CD4-positive, alpha-beta T cell treated with Interferon alpha-2 for 1 hour (primary cell): ENCODE measurements around the gene SAMD15.
"Not testable (repeated sequence)": the region's sequence is repeated elsewhere in the genome, so short reads cannot be mapped to it uniquely, and the experiment has no call there.

Experiments
- DNase-seq, 2 donors: peaks; one replicate each; pipeline ENCODE4 v3.0.0-alpha.2; 2020 to 2022

SAMD15 gene

GRCh38 chr14:77376771-77377501 lies at the start of gene SAMD15, which contains the start of gene TMED8:
Gene SAMD15 (plus strand): TSS chr14:77377379. CDS start chr14:77377419, 40 bp downstream.
Gene TMED8 (minus strand): TSS chr14:77377094. CDS start chr14:77377053, 41 bp downstream.
- peak; percentile 79 to 85 for DNase-seq

- DNase-seq: no peak
These were observed 47.3 kb upstream of the SAMD15 start for GRCh38 chr14:77329872-77330271.

DNA sequence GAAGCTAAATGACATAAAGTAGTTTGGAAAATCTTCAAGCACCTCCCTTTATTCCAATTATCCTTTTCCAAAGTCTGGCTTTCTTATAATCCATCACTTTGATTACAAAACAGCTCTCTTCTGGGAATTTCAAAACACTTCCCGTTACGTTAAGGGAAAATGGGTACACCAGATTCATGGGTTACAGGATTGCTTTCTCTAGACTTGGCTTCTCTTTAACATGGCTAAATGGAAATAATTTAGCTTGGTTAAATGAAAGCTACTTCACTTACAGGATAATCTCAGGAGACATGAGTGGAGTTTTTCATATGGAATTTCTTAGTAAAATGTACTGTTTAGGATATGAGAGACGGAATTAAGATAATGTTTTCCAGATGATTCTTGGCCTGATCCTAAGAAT lies 41.6 kb upstream of the SAMD15 start:
- no peak for DNase-seq

DNA sequence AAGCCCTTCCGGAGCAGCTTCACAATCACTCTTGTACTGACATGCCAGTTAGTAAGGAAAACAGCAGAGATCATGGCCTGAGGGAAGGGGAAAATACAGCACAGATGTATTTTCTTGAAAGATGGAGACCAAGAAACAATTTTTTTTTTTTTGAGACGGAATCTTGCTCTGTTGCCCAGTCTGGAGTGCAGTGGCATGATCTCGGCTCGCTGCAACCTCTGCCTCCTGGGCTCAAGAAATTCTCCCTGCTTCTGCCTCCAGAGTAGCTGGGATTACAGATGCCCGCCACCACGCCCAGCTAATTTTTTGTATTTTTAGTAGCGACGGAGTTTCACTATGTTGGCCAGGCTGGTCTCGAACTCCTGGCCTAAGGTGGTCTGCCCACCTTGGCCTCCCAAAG lies 39.9 kb upstream of the SAMD15 start:
- DNase-seq: not testable (repeated sequence)

GRCh38 chr14:77337880-77338279 lies 39.3 kb upstream of the SAMD15 start:
- no peak for DNase-seq

- no peak for DNase-seq
These were observed 38.9 kb upstream of the SAMD15 start for GRCh38 chr14:77338302-77338701.

DNA sequence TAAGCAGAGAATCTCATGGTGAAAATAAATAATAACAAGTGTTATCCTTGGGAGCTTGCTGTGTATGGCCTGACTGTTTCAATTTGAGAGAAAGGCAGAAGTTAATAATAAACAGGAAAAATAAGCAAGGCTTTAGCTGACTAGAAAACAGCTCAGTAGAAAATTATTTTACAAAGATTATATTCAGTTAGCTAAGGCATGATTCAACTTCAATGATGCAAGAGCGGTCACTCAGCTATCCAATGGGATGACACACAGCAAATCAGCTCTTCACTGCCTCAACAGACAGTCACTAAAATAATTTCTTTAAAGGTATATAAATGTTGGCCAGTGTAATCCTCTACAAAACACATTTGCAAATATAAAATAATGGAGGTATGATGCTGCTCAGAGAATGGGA lies 37.8 kb upstream of the SAMD15 start:
- DNase-seq: no peak

- no peak for DNase-seq
These were observed 36.8 kb upstream of the SAMD15 start for GRCh38 chr14:77340389-77340788.

DNA sequence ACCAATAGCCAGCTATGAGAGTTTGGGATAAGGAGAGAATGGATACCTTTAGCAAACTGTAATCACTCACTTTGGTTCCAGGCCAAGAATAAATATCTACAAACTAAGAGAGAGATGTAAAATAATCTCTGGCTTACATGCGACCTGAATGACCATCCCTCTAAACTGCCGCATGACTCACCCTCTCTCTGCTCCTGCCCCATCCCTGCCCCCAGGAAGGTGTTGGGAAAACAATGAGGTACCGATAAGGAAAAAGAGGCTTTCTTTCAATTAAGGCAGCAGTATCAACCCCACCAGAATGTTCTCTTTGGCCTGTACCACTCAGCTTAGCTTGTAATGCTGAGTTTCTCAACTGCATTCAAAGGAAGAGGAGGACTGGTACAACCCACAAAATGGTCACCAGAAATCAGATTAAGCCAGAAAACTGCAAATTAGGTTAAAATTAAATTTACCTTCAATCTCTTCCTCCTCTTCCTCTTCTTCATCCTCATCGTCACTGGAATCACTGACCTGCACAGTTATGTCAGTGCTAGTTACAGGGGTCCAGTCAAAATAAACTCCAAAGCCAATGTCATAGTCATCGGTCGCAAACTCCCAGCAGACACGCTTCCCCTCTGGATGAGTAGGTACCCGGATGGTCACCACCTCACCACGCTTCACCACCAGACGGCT lies 34.3 kb upstream of the SAMD15 start:
- no peak for DNase-seq

DNA sequence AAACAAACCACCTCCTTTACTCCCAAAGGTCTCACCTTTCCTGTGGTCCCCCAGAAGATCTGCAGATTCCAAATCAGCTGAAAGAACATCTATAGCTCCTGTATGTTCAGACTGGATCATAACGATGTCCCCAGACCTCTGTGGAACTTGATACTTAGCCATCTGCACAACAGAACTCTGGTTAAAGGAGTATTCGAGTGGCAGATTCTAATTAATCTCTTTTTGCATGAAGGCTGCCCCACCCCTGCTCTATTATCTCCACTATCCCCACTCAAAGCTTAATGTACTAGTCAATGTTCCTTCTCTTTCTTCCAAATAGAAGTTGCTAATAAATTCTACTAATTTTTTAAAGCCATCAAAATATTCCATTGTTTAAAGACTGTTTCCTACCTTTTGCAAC lies 33.5 kb upstream of the SAMD15 start:
- no peak for DNase-seq

GRCh38 chr14:77344377-77344996 lies 32.7 kb upstream of the SAMD15 start:
- DNase-seq: no peak

GRCh38 chr14:77346495-77346894 lies 30.7 kb upstream of the SAMD15 start:
- no peak for DNase-seq

- DNase-seq: no peak
These were observed 29.4 kb upstream of the SAMD15 start for GRCh38 chr14:77347751-77348150.

DNA sequence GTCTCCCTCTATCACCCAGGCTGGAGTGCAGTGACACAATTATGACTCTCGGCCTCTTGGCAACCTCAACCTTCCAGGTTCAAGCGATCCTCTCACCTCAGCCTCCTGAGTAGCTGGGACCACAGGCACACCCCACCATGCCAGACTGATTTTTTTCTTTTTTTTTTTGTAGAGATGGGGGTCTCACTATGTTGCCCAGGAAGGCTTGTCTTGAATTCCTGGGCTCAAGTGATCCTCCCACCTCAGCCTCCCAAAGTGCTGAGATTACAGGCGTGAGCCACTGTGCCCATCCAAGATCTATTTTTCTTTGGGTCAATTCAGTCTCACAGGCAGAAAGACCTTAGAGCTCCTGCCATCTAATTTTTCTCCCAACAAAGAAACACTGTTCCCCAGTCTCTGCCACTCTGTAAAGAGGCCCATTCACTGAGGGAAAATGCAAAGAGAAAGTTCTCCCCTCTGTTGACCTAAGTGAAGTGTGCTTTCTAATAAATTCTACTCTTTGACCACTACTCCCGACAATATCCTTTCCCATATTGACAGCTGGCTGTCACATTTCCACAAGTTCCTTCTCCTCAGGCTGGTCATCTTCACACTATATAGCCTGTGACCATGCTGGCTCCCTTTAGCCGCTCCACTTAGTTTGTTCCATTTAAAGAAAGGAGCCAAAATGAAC lies 23.6 kb upstream of the SAMD15 start:
- no peak for DNase-seq

DNA sequence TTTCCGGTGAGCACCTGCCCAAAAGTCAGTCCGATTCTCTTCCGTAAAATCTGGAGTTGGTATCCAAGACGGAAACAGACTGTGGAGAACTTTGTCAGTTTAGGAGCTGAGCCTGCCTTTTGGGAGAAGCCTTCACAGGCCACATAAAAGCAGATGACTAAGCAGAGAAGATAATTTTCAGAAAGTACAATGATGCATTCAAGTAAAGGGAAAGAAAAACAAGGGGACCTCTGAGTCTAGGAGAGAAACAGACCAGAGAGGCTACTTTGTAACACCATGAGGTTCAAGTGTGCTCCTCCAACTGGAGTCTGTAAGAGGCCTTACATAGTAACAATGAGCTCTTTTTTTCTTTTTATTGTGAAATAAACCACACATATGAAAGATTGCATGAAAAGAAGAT lies 21.4 kb upstream of the SAMD15 start:
- no peak for DNase-seq

DNA sequence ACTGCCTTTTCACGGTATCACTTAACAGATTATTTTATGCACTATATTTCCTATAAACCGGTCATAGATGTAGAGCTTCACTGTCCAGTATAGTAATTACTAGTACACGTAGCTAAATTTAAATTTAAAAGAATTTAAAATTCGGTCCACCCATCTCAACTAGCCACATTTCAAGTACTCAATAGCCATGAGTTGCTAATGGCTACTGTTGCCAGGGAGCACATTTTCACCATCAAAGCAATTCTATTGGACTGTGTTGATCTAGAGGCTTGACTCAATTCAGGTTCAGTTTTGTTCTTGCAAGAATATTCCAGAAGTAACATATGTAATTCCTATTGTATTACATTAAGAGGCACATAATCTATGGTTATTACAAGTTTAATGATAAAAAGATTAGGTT lies 20.3 kb upstream of the SAMD15 start:
- DNase-seq: no peak

- no peak for DNase-seq
These were observed 17.6 kb upstream of the SAMD15 start for GRCh38 chr14:77359626-77360025.

DNA sequence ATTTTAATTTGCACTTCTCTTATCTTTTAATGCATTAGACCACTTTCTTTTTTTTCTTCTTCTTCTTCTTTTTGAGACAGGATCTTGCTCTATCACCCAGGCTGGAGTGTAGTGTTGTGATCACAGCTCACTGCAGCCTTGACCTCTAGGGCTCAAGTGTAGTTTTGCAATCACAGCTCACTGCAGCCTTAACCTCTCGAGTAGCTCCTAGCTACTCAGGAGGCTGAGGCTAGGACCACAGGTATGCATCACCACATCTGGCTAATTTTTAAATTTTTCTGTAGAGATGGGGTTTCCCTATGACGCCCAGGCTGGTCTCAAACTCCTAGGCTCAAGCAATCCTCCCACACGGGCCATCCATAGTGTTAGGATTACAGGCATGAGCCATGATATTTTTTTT lies 13.0 kb upstream of the SAMD15 start:
- DNase-seq: no peak

GRCh38 chr14:77369285-77369684 lies 7.9 kb upstream of the SAMD15 start:
- DNase-seq: peak in 1 of 2 donors; percentile 41

GRCh38 chr14:77372304-77372841 lies 4.8 kb upstream of the SAMD15 start:
- peak in 1 of 2 donors; percentile 11 for DNase-seq

GRCh38 chr14:77375164-77375950 lies 1.8 kb upstream of the SAMD15 start:
- no peak for DNase-seq
